MCF 10A (cell line): ENCODE results near the gene CXCR1. TPM values are rescaled to one million over a fixed set of nuclear protein-coding genes. Genes with fewer than 3 reads are reported as not detected.
"Not testable (repeated sequence)": the region's sequence is repeated elsewhere in the genome, so short reads cannot be mapped to it uniquely, and the experiment has no call there.

ENCODE experiments used
- BruUV-seq: library from RNA; stranded (reverse); fragments of 400-500 nt; replicated peaks from 2 replicates; lab custom pipeline; 2021; lab: Mats Ljungman, UMichigan
- CTCF ChIA-PET: fragments of 300-600 bp; sonication (Branson Sonifier 250); formaldehyde crosslinking; extraction: SDS; loops from one replicate; lab custom pipeline; 2021; ENCODE audit warnings: antibody characterized with exemption, inconsistent platforms; lab: Yijun Ruan, JAX
- POLR2A ChIA-PET: fragments of 300-600, 350-650 bp; sonication (Branson Sonifier 250); formaldehyde crosslinking; extraction: SDS; loops from one replicate; lab custom pipeline; 2020; ENCODE audit warnings: antibody characterized with exemption, inconsistent platforms; lab: Yijun Ruan, JAX
- DNase-seq: peaks from one replicate; pipeline ENCODE4 v3.0.0-alpha.2; 2018; ENCODE audit not compliant: unreplicated experiment
- H3K27ac Mint-ChIP-seq: one replicate; pipeline ENCODE4 v1.8.0; 2022; ENCODE audit warnings: mild to moderate bottlenecking, low read depth, mixed read lengths; ENCODE audit not compliant: unreplicated experiment
- H3K27me3 Mint-ChIP-seq: one replicate; pipeline ENCODE4 v1.8.0; 2022; ENCODE audit warnings: mixed read lengths; ENCODE audit not compliant: insufficient read depth, unreplicated experiment
- H3K36me3 Mint-ChIP-seq: one replicate; pipeline ENCODE4 v1.8.0; 2022; ENCODE audit warnings: mild to moderate bottlenecking, moderate library complexity, mixed read lengths; ENCODE audit not compliant: insufficient read depth, unreplicated experiment
- H3K4me1 Mint-ChIP-seq: one replicate; pipeline ENCODE4 v1.8.0; 2022; ENCODE audit warnings: mixed read lengths; ENCODE audit not compliant: insufficient read depth, unreplicated experiment
- H3K4me3 Mint-ChIP-seq: one replicate; pipeline ENCODE4 v1.8.0; 2022; ENCODE audit warnings: mild to moderate bottlenecking, moderate library complexity, mixed read lengths; ENCODE audit not compliant: unreplicated experiment
- H3K9me3 Mint-ChIP-seq: one replicate; pipeline ENCODE4 v1.8.0; 2022; ENCODE audit warnings: mixed read lengths; ENCODE audit not compliant: unreplicated experiment
- CTCF ChIP-seq: fragments of 200-600 bp; IDR thresholded peaks from one replicate; pipeline ENCODE4 v1.8.0; 2022; ENCODE audit warnings: antibody characterized with exemption, mild to moderate bottlenecking; ENCODE audit not compliant: unreplicated experiment
- intact Hi-C: fragments of 100-400 bp; cut with micrococcal nuclease; formaldehyde crosslinking; loops from 2 replicates; pipeline ENCODE4 v1.14.1; 2022
- total RNA-seq: library from RNA; stranded (reverse); gene quantifications from 2 replicates; pipeline ENCODE4 v1.2.3, GENCODE V29; 2022

The CXCR1 gene
- total RNA-seq, 1 experiment from 2014 or later = 0.12 TPM

DNA sequence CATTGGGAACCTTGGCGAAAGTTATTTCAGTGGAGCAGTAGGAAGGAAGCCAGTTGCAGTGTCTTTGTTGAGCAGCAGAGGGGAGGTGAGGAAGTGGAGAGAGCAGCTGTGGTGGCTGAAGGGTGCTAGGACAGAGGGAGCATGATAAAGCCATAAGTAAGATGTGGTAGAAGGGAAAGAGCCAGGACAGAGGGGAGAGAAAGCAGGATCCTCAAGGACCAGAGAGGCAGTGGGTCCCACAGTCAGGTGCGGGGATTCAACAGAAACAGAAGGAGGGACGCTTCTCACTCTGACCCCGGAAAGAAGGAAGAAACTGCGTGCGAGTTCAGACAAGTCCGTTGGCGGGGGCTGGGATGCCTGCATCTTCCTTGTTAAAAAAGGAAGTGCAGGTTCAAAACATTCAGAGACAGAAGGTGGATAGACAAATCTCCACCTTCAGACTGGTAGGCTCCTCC lies 41.1 kb downstream of the CXCR1 start, which contains the start of gene CXCR2:
TSS of gene CXCR2 (plus strand) at position 403 of the 455 bp plus-strand sequence. CDS start 8,774 bp downstream, outside the sequence.
- Mint-ChIP-seq H3K4me1 (peaks cover 6% of the 10 kb centered on the region), H3K27me3 (peaks cover 12% of the 10 kb centered on the region), H3K9me3 (no peaks in the 10 kb centered on the region), H3K36me3 (no peaks in the 10 kb centered on the region), H3K4me3 (no peak within 1 kb of the TSS), H3K27ac (no peak within 1 kb of the TSS)
- no TSS peak for BruUV-seq
- ChIA-PET CTCF (no interaction called here), POLR2A (no interaction called here)
- intact Hi-C loops = no loop called here
- no peak for DNase-seq
- TF ChIP-seq CTCF = no peak

DNA sequence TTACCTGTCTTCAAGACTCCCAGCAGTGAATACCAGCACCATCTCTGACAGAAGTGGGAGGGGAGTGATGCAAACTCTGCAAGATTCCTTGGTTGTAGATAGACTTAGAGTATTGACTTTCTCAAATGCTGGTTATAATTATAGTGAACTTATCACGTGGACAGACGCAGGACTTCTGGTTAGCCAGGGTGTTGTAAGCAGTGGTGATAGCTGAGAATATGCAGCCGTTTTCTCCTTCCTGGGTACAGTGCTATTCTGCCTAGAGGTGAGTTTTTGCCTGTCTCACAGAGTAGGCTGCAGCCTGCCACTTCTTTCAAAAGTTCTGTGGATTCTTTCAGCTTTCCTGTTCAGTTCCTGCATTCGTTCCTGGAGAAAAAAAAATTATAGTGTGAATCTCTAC lies 41.7 kb downstream of the CXCR1 start:
- peaks cover 12% of the 10 kb centered on the region for H3K27me3 Mint-ChIP-seq
- no TSS peak for BruUV-seq
- ChIA-PET POLR2A (no interaction called here), CTCF (interaction anchor here (0.7 kb wide), 1 partner anchor 777 kb away, joined by 3 read pairs; no protein-coding TSS in a partner anchor)
- H3K36me3 Mint-ChIP-seq = no peaks in the 10 kb centered on the region
- H3K4me3 Mint-ChIP-seq = no peak overlapping the region
- DNase-seq = no peak
- H3K4me1 Mint-ChIP-seq = peaks cover 6% of the 10 kb centered on the region
- intact Hi-C loops = no loop called here
- H3K27ac Mint-ChIP-seq = no peak overlapping the region
- no peaks in the 10 kb centered on the region for H3K9me3 Mint-ChIP-seq
- TF ChIP-seq CTCF = no peak

- intact Hi-C loops = no loop called here
- H3K27ac Mint-ChIP-seq = no peak overlapping the region
- H3K9me3 Mint-ChIP-seq = no peaks in the 10 kb centered on the region
- H3K4me1 Mint-ChIP-seq = peaks cover 6% of the 10 kb centered on the region
- H3K4me3 Mint-ChIP-seq = no peak overlapping the region
- H3K27me3 Mint-ChIP-seq = peaks cover 12% of the 10 kb centered on the region
- no peak for DNase-seq
- H3K36me3 Mint-ChIP-seq = no peaks in the 10 kb centered on the region
- TF ChIP-seq CTCF = no peak
- CTCF ChIA-PET = interaction anchor here (0.7 kb wide), 1 partner anchor 11 kb away, joined by 4 read pairs; no protein-coding TSS in a partner anchor
- POLR2A ChIA-PET = no interaction called here
- BruUV-seq = no TSS peak
Observed at GRCh38 chr2:218123986-218124385, 42.8 kb downstream of the CXCR1 start.

- POLR2A ChIA-PET, intact Hi-C loops, H3K4me3 Mint-ChIP-seq, BruUV-seq, H3K36me3 Mint-ChIP-seq, DNase-seq, H3K4me1 Mint-ChIP-seq, H3K9me3 Mint-ChIP-seq, H3K27ac Mint-ChIP-seq: not testable (repeated sequence)
- H3K27me3 Mint-ChIP-seq = peaks cover 12% of the 10 kb centered on the region
- CTCF ChIA-PET = interaction anchor here (0.7 to 0.9 kb wide), 3 partner anchors 14 to 337 kb away, joined by 3 to 5 read pairs (median 4); no protein-coding TSS in a partner anchor
Observed at GRCh38 chr2:218122286-218122685, 44.5 kb downstream of the CXCR1 start.

DNA sequence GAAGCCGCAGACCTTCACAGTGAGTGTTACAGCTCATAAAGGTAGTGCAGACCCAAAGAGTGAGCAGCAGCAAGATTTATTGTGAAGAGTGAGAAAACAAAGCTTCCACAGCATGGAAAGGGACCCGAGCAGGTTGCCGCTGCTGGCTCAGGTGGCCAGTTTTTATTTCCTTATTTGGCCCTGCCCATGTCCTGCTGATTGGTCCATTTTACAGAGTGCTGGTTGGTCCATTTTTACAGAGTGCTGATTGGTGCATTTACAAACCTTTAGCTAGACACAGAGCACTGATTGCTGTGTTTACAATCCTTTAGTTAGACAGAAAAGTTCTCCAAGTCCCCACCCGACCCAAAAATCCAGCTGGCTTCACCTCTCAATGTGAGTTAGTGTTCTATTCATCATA lies 45.0 kb downstream of the CXCR1 start:
- H3K9me3 Mint-ChIP-seq, BruUV-seq, H3K27ac Mint-ChIP-seq, H3K4me1 Mint-ChIP-seq, H3K36me3 Mint-ChIP-seq, POLR2A ChIA-PET, H3K4me3 Mint-ChIP-seq, intact Hi-C loops, DNase-seq: not testable (repeated sequence)
- H3K27me3 Mint-ChIP-seq = peaks cover 12% of the 10 kb centered on the region
- CTCF ChIA-PET = interaction anchor here (0.9 kb wide), 1 partner anchor 234 kb away, joined by 3 read pairs; no protein-coding TSS in a partner anchor

Other genes starting within 250 kb of the CXCR1 start
- 2.9 and 3.3 TPM in 2 replicates for gene TNS1, start 164.0 kb downstream of the CXCR1 start, total RNA-seq
- gene RUFY4, start 97.7 kb downstream of the CXCR1 start, total RNA-seq = not detected in 2 replicates
- gene CXCR2, start 40.9 kb downstream of the CXCR1 start, total RNA-seq = not detected in 2 replicates
- 196 and 284 TPM in 2 replicates for gene ARPC2, start 50.2 kb upstream of the CXCR1 start, total RNA-seq
- 0.16 TPM in 1 of 2 replicates, not detected in the other for gene GPBAR1, start 94.1 kb upstream of the CXCR1 start, total RNA-seq
- 95.7 and 98.7 TPM in 2 replicates for gene AAMP, start 103.2 kb upstream of the CXCR1 start, total RNA-seq
- 13.0 and 23.1 TPM in 2 replicates for gene PNKD, start 103.6 kb upstream of the CXCR1 start, total RNA-seq
- 96.8 and 107 TPM in 2 replicates for gene TMBIM1, start 125.5 kb upstream of the CXCR1 start, total RNA-seq
- not detected in 2 replicates for gene CATIP, start 189.9 kb upstream of the CXCR1 start, total RNA-seq
- 0.09 and 0.32 TPM in 2 replicates for gene SLC11A1, start 215.3 kb upstream of the CXCR1 start, total RNA-seq
- 71.2 and 72.3 TPM in 2 replicates for gene CTDSP1, start 232.9 kb upstream of the CXCR1 start, total RNA-seq